H1 (cell line): Measurements from ENCODE around the gene TSHZ2. TPM values are rescaled to one million over a fixed set of nuclear protein-coding genes. Genes with fewer than 3 reads are reported as not detected.

Experiments
- CTCF ChIA-PET: fragments of 300-600 bp; sonication (Branson Sonifier 250); formaldehyde crosslinking; loops from one replicate; lab custom pipeline; 2021; ENCODE audit not compliant: partially characterized antibody; lab: Charles Lee
- POLR2A ChIA-PET: fragments of 300-600 bp; sonication (Branson Sonifier 250); formaldehyde crosslinking; loops from one replicate; lab custom pipeline; 2021; ENCODE audit warnings: inconsistent platforms; ENCODE audit not compliant: partially characterized antibody; lab: Charles Lee
- DNase-seq, 2 experiments: peaks; one replicate each; pipeline versions ENCODE4 v3.0.0 to v3.0.0-alpha.2; 2010 to 2022; ENCODE audit warnings: low spot score in 2 of 2, low read depth in 1 of 2, mixed read lengths in 1 of 2
- FAIRE-seq: peaks from 2 replicates; lab custom pipeline; 2011; peaks lifted over from hg19 to GRCh38; lab: Jason Lieb, UNC
- H2AFZ ChIP-seq: 2 replicates; pipeline ENCODE4 v1.8.1; 2012; ENCODE audit warnings: low read length, inconsistent platforms
- H2AK5ac ChIP-seq: 2 replicates; pipeline ENCODE4 v1.6.1; 2013; ENCODE audit warnings: low read depth, low read length
- H2BK120ac ChIP-seq: replicated peaks from 2 replicates; pipeline ENCODE3; 2013; ENCODE audit warnings: low read depth, low read length, inconsistent platforms
- H2BK12ac ChIP-seq: 2 replicates; pipeline ENCODE4 v1.6.1; 2013; ENCODE audit warnings: low read depth, low read length
- H2BK15ac ChIP-seq: 2 replicates; pipeline ENCODE4 v1.6.1; 2013; ENCODE audit warnings: low read length
- H2BK20ac ChIP-seq: 2 replicates; pipeline ENCODE4 v1.6.1; 2013; ENCODE audit warnings: low read length
- H2BK5ac ChIP-seq: 2 replicates; pipeline ENCODE4 v1.6.1; 2013; ENCODE audit warnings: low read depth, low read length
- H3K14ac ChIP-seq: 2 replicates; pipeline ENCODE4 v1.6.1; 2013; ENCODE audit warnings: inconsistent platforms; ENCODE audit not compliant: insufficient read length
- H3K18ac ChIP-seq: 2 replicates; pipeline ENCODE4 v1.6.1; 2013; ENCODE audit warnings: low read length; ENCODE audit errors: extremely low read depth
- H3K23ac ChIP-seq: 2 replicates; pipeline ENCODE4 v1.6.1; 2013; ENCODE audit warnings: inconsistent platforms; ENCODE audit not compliant: insufficient read length
- H3K23me2 ChIP-seq: 2 replicates; pipeline ENCODE4 v1.6.1; 2013; ENCODE audit warnings: low read depth, low read length
- H3K27ac ChIP-seq: 2 replicates; pipeline ENCODE4 v1.6.1; 2011; ENCODE audit warnings: low read depth, low read length, inconsistent platforms
- H3K27me3 ChIP-seq, 4 experiments: replicated peaks in 1 of 4; 1 replicate in 1 of 4; 2 replicates in 3 of 4; pipeline versions ENCODE4 v1.6.1 to v1.8.1; 2011 to 2013; ENCODE audit warnings: low read length in 3 of 4, mild to moderate bottlenecking in 3 of 4, inconsistent platforms in 2 of 4, mixed read lengths in 2 of 4, moderate library complexity in 1 of 4; ENCODE audit not compliant: control insufficient read depth in 3 of 4, insufficient read depth in 3 of 4; ENCODE audit errors: extremely low read depth in 1 of 4
- H3K36me3 ChIP-seq, 4 experiments: 2 replicates each; pipeline versions ENCODE4 v1.6.1 to v1.8.1; 2011 to 2013; ENCODE audit warnings: mild to moderate bottlenecking in 4 of 4, low read length in 3 of 4, moderate library complexity in 2 of 4, control low read depth in 1 of 4, inconsistent platforms in 1 of 4; ENCODE audit not compliant: insufficient read depth in 4 of 4, control insufficient read depth in 2 of 4
- H3K4ac ChIP-seq: replicated peaks from 2 replicates; pipeline ENCODE3; 2013; ENCODE audit warnings: low read length, low read depth, mixed read lengths, inconsistent platforms; ENCODE audit not compliant: insufficient read length
- H3K4me1 ChIP-seq, 4 experiments: replicated peaks in 1 of 4; 1 replicate in 1 of 4; 2 replicates in 3 of 4; pipeline versions ENCODE4 v1.6.1 to v1.8.1; 2011 to 2013; ENCODE audit warnings: low read length in 3 of 4, inconsistent platforms in 2 of 4, mixed read lengths in 1 of 4; ENCODE audit not compliant: insufficient read depth in 4 of 4, control insufficient read depth in 3 of 4
- H3K4me2 ChIP-seq, 2 experiments: 2 replicates each; pipeline versions ENCODE4 v1.6.1 to v1.8.1; 2011 to 2013; ENCODE audit warnings: low read depth in 2 of 2, low read length in 2 of 2, control low read depth in 1 of 2, inconsistent platforms in 1 of 2, mild to moderate bottlenecking in 1 of 2; ENCODE audit not compliant: insufficient read depth in 1 of 2
- H3K4me3 ChIP-seq, 4 experiments: fragments of 200-600, 300-600 bp in 1 of 4; sonication (generic), shearing (Covaris generic), sonication (Bioruptor Twin) in 1 of 4; 2 replicates each; pipeline versions ENCODE4 v1.5.1 to v1.8.1; 2011 to 2016; ENCODE audit warnings: low read length in 4 of 4, low read depth in 3 of 4, control low read depth in 2 of 4, inconsistent platforms in 2 of 4, mild to moderate bottlenecking in 2 of 4, mixed read lengths in 1 of 4, moderate library complexity in 1 of 4; ENCODE audit not compliant: insufficient read depth in 2 of 4; ENCODE audit errors: extremely low read depth in 1 of 4
- H3K56ac ChIP-seq: replicated peaks from 2 replicates; pipeline ENCODE3; 2013; ENCODE audit warnings: low read depth, mild to moderate bottlenecking, mixed read lengths, low read length, inconsistent platforms; ENCODE audit not compliant: insufficient read length
- H3K79me1 ChIP-seq: 2 replicates; pipeline ENCODE4 v1.6.1; 2013; ENCODE audit warnings: low read depth, low read length, control low read depth
- H3K79me2 ChIP-seq, 2 experiments: 2 replicates each; pipeline versions ENCODE4 v1.6.1 to v1.8.1; 2012 to 2013; ENCODE audit warnings: low read length in 2 of 2, mild to moderate bottlenecking in 2 of 2, inconsistent platforms in 1 of 2; ENCODE audit not compliant: insufficient read depth in 2 of 2, control insufficient read depth in 1 of 2
- H3K9ac ChIP-seq, 4 experiments: replicated peaks in 1 of 4; 1 replicate in 1 of 4; 2 replicates in 3 of 4; pipeline versions ENCODE4 v1.6.1 to v1.8.1; 2011 to 2013; ENCODE audit warnings: low read depth in 3 of 4, low read length in 3 of 4, control low read depth in 2 of 4, mild to moderate bottlenecking in 2 of 4, moderate library complexity in 2 of 4, inconsistent platforms in 1 of 4; ENCODE audit errors: extremely low read depth in 1 of 4
- H3K9me3 ChIP-seq, 2 experiments: 2 replicates each; pipeline versions ENCODE4 v1.6.1 to v1.8.1; 2012 to 2013; ENCODE audit warnings: mild to moderate bottlenecking in 2 of 2, moderate library complexity in 2 of 2, control low read depth in 1 of 2, inconsistent platforms in 1 of 2, low read depth in 1 of 2, low read length in 1 of 2, mixed read lengths in 1 of 2; ENCODE audit not compliant: insufficient read depth in 2 of 2
- H4K20me1 ChIP-seq, 2 experiments: replicated peaks in 1 of 2; 2 replicates each; pipeline versions ENCODE3 to v1.8.1; 2011 to 2013; ENCODE audit warnings: inconsistent platforms in 2 of 2, low read length in 2 of 2, mild to moderate bottlenecking in 1 of 2; ENCODE audit not compliant: insufficient read depth in 2 of 2, control insufficient read depth in 1 of 2
- H4K5ac ChIP-seq: 2 replicates; pipeline ENCODE4 v1.6.1; 2013; ENCODE audit warnings: low read length, low read depth, mixed read lengths, inconsistent platforms; ENCODE audit not compliant: insufficient read length
- H4K8ac ChIP-seq: 2 replicates; pipeline ENCODE4 v1.8.0; 2013; ENCODE audit warnings: mild to moderate bottlenecking, moderate library complexity, low read length, inconsistent platforms; ENCODE audit not compliant: insufficient read depth; ENCODE audit errors: extremely low read depth
- H4K91ac ChIP-seq: replicated peaks from 2 replicates; pipeline ENCODE3; 2013; ENCODE audit warnings: low read length, mixed read lengths, inconsistent platforms; ENCODE audit not compliant: insufficient read length
- EGR1 ChIP-seq: IDR thresholded peaks from 2 replicates; pipeline ENCODE4 v1.6.1; 2011; ENCODE audit warnings: low read depth, low read length, borderline replicate concordance
- EZH2 ChIP-seq: fragments of 200-600 bp; sonication (generic); IDR thresholded peaks from 2 replicates; pipeline ENCODE4 v1.7.1; 2012; ENCODE audit warnings: low read depth, mild to moderate bottlenecking, moderate library complexity, low read length, inconsistent platforms; ENCODE audit not compliant: severe bottlenecking
- HDAC6 ChIP-seq: IDR thresholded peaks from one replicate; pipeline ENCODE4 v1.7.1; 2012; ENCODE audit warnings: low read depth, mild to moderate bottlenecking, inconsistent platforms, low read length, moderate library complexity
- JUN ChIP-seq: IDR thresholded peaks from 2 replicates; pipeline ENCODE4 v1.6.1; 2011; ENCODE audit warnings: low read depth, mild to moderate bottlenecking, improper control_type of control experiment, low read length
- MAFK ChIP-seq: IDR thresholded peaks from 2 replicates; pipeline ENCODE4 v1.6.1; 2012; ENCODE audit warnings: low read depth, mild to moderate bottlenecking, improper control_type of control experiment, low read length
- NANOG ChIP-seq: IDR thresholded peaks from 2 replicates; pipeline ENCODE4 v1.6.1; 2011; ENCODE audit warnings: low read length, low read depth, mild to moderate bottlenecking, inconsistent platforms; ENCODE audit not compliant: insufficient read depth, poor library complexity, severe bottlenecking
- RXRA ChIP-seq: IDR thresholded peaks from 2 replicates; pipeline ENCODE4 v1.6.1; 2011; ENCODE audit warnings: low read depth, mild to moderate bottlenecking, low read length, moderate library complexity; ENCODE audit not compliant: insufficient read depth
- SAP30 ChIP-seq: fragments of 300-600 bp; sonication (generic); IDR thresholded peaks from 2 replicates; pipeline ENCODE4 v1.7.1; 2012; ENCODE audit warnings: low read length, moderate library complexity, mild to moderate bottlenecking, inconsistent platforms; ENCODE audit not compliant: insufficient read depth, insufficient replicate concordance
- SIN3A ChIP-seq, 2 experiments: IDR thresholded peaks in 1 of 2; conservative IDR thresholded peaks in 1 of 2; 2 replicates each; pipeline ENCODE4 v1.6.1; 2011 to 2012; ENCODE audit warnings: low read length in 2 of 2, improper control_type of control experiment in 1 of 2, low read depth in 1 of 2, mild to moderate bottlenecking in 1 of 2
- SIRT6 ChIP-seq: IDR thresholded peaks from one replicate; pipeline ENCODE4 v1.7.1; 2012; ENCODE audit warnings: low read length, inconsistent platforms
- SP1 ChIP-seq: IDR thresholded peaks from 2 replicates; pipeline ENCODE4 v1.6.1; 2011; ENCODE audit warnings: low read depth, low read length
- WGBS, 2 experiments: shearing (Covaris generic) in 1 of 2; methylation state at CpG; one replicate each; pipeline versions ENCODE4 v1.1.6 to v1.1.7; 2013 to 2015; ENCODE audit warnings: low lambda C conversion rate in 2 of 2, mixed read lengths in 2 of 2, inconsistent platforms in 1 of 2, low coverage in 1 of 2, missing lambda C conversion rate in 1 of 2; ENCODE audit not compliant: insufficient replicate concordance in 2 of 2, insufficient coverage in 1 of 2, insufficient read length in 1 of 2; ENCODE audit errors: extremely low coverage in 1 of 2, missing lambda C conversion rate in 1 of 2; 5-methylcytosine and 5-hydroxymethylcytosine counted together
- polyA plus RNA-seq, 7 experiments: library from polyadenylated mRNA; depleted of rRNA in 3 of 7; stranded (reverse) in 5 of 7; unstranded in 2 of 7; fragments of >200 nt in 5 of 7; fragments of 200-250 nt in 2 of 7; gene quantifications; 1 replicate in 5 of 7; 2 replicates in 1 of 7; 4 replicates in 1 of 7; pipeline versions ENCODE4 v1.2.1 to v1.2.3, GENCODE V29; 2011 to 2013; ENCODE audit warnings: missing spikeins in 2 of 7, mixed read lengths in 2 of 7
- total RNA-seq: library from RNA; stranded (reverse); fragmentation: NEBNext Ultra II Directional; extraction: Animal tissue kit (Norgen Biotek cat#: 25700); gene quantifications from 2 replicates; pipeline ENCODE4 v1.2.1, GENCODE V29; 2021
- TF ChIP-seq, protein P1 (sequence below): IDR thresholded peaks from 2 replicates; pipeline ENCODE4 v1.6.1; 2012; ENCODE audit warnings: inconsistent platforms

The TSHZ2 gene
- total and polyA plus RNA-seq, 2 of the 8 experiments (the other 6 are each of a cell fraction or from before 2014, with no cell fraction given): 0.14 to 0.30 TPM

DNA sequence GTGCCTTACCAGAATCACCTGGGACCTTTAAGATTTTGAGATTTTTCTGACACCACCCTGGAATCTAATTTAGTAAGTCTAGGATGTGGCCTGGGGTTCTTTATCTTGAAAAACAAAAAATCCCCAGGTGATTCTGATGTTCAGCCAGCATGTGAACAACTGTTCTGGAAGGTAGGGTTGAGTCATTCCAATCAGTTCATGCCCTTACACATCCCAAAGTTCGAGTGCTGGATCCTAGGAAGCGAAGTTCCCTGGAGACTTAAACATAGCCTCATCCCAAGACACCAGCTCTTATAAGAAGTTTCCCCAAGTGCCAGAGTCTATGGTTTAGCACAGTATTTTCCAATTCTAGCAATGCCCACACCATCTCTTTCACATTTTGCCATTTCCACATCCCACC lies 6.3 kb upstream of the TSHZ2 start:
- H2AK5ac ChIP-seq: no peak overlapping the region
- no peaks in the 10 kb centered on the region for H3K23me2 ChIP-seq
- no peak for DNase-seq
- H3K4me2 ChIP-seq: no peak overlapping the region
- H2BK20ac ChIP-seq: no peak overlapping the region
- no peak overlapping the region for H3K18ac ChIP-seq
- H3K4ac ChIP-seq: no peak overlapping the region
- H2BK5ac ChIP-seq: no peak overlapping the region
- TF ChIP-seq SIRT6 (no peak), NANOG (no peak), MAFK (no peak), RXRA (no peak), SAP30 (no peak), SP1 (no peak), HDAC6 (no peak), EGR1 (no peak), JUN (no peak), EZH2 (no peak), SIN3A (conservative IDR thresholded peaks at IDR 0.05 in 1 of 2, IDR thresholded peaks at IDR 0.05 in 1 of 2; ENCODE audit: low read depth in 1 of 2, low read length in 2 of 2) (no peak)
- TF ChIP-seq, protein P1, sequence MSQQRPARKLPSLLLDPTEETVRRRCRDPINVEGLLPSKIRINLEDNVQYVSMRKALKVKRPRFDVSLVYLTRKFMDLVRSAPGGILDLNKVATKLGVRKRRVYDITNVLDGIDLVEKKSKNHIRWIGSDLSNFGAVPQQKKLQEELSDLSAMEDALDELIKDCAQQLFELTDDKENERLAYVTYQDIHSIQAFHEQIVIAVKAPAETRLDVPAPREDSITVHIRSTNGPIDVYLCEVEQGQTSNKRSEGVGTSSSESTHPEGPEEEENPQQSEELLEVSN: no peak
- TF ChIP-seq, all 59 proteins: peak for 0
- Histone ChIP-seq H3K4me3 (no peak overlapping the region), H4K8ac (no peak overlapping the region), H3K56ac (no peak overlapping the region), H3K14ac (no peak overlapping the region), H3K36me3 (no peaks in the 10 kb centered on the region), H2BK15ac (no peak overlapping the region), H3K23ac (no peak overlapping the region), H3K27me3 (no peaks in the 10 kb centered on the region), H3K79me1 (no peaks in the 10 kb centered on the region), H3K4me1 (peaks cover 0 to 3% (median 1%) of the 10 kb centered on the region in 4 experiments; a peak in 1 of 7 replicates), H3K9ac (no peak overlapping the region), H3K9me3 (no peaks in the 10 kb centered on the region), H2AFZ (no peak overlapping the region), H2BK120ac (no peak overlapping the region), H4K20me1 (no peaks in the 10 kb centered on the region), H3K27ac (no peak overlapping the region), H4K91ac (no peak overlapping the region), H2BK12ac (no peak overlapping the region), H3K79me2 (no peaks in the 10 kb centered on the region), H4K5ac (no peak overlapping the region)
- POLR2A ChIA-PET: no interaction called here
- WGBS, 2 experiments: 85% methylated on average over 2 of the region's 2 CpGs; no CpG with 5 or more reads in 1 of the 2 experiments
- FAIRE-seq: no peak
- CTCF ChIA-PET: no interaction called here
